ENCODE results near the gene GNAZ. TPM values are rescaled to one million over a fixed set of nuclear protein-coding genes. Genes with fewer than 3 reads are reported as not detected.

The GNAZ gene
- total and polyA plus RNA-seq, 12 donors: 3.0 to 70.8 (median 9.4) TPM

GRCh38 chr22:23094695-23095681, 24.7 kb downstream of the GNAZ start:
- no peak for DNase-seq
- WGBS, 4 donors: 73 to 88% (median 84%) methylated on average over 6 to 31 of the region's 31 CpGs
- no peaks in the 10 kb centered on the region for H3K9me3 ChIP-seq (replicated peaks in 1 of 3)
- H3K36me3 ChIP-seq (replicated peaks in 1 of 2): no peaks in the 10 kb centered on the region
- TF ChIP-seq, protein P1, sequence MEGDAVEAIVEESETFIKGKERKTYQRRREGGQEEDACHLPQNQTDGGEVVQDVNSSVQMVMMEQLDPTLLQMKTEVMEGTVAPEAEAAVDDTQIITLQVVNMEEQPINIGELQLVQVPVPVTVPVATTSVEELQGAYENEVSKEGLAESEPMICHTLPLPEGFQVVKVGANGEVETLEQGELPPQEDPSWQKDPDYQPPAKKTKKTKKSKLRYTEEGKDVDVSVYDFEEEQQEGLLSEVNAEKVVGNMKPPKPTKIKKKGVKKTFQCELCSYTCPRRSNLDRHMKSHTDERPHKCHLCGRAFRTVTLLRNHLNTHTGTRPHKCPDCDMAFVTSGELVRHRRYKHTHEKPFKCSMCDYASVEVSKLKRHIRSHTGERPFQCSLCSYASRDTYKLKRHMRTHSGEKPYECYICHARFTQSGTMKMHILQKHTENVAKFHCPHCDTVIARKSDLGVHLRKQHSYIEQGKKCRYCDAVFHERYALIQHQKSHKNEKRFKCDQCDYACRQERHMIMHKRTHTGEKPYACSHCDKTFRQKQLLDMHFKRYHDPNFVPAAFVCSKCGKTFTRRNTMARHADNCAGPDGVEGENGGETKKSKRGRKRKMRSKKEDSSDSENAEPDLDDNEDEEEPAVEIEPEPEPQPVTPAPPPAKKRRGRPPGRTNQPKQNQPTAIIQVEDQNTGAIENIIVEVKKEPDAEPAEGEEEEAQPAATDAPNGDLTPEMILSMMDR (IDR thresholded peaks at IDR 0.05): no peak
- no peak for TF ChIP-seq POLR2A (IDR thresholded peaks at IDR 0.05)
- no peaks in the 10 kb centered on the region for H3K27me3 ChIP-seq
- peaks cover 18 to 26% of the 10 kb centered on the region in 2 donors for H3K4me1 ChIP-seq (replicated peaks in 1 of 2)
- H3K27ac ChIP-seq: peak overlapping the region in 1 of 5 donors; percentile 47
- intact Hi-C loops (cut with DNase I): no loop called here
- no peak overlapping the region for H3K4me3 ChIP-seq

DNA sequence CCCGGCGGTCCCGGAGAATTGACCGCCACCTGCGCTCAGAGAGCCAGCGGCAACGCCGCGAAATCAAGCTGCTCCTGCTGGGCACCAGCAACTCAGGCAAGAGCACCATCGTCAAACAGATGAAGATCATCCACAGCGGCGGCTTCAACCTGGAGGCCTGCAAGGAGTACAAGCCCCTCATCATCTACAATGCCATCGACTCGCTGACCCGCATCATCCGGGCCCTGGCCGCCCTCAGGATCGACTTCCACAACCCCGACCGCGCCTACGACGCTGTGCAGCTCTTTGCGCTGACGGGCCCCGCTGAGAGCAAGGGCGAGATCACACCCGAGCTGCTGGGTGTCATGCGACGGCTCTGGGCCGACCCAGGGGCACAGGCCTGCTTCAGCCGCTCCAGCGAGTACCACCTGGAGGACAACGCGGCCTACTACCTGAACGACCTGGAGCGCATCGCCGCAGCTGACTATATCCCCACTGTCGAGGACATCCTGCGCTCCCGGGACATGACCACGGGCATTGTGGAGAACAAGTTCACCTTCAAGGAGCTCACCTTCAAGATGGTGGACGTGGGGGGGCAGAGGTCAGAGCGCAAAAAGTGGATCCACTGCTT, 25.5 kb downstream of the GNAZ start:
- TF ChIP-seq, protein P1 (IDR thresholded peaks at IDR 0.05): no peak
- TF ChIP-seq POLR2A (IDR thresholded peaks at IDR 0.05): no peak
- no peaks in the 10 kb centered on the region for H3K36me3 ChIP-seq (replicated peaks in 1 of 2)
- peak overlapping the region in 1 of 5 donors; percentile 47 for H3K27ac ChIP-seq
- H3K9me3 ChIP-seq (replicated peaks in 1 of 3): no peaks in the 10 kb centered on the region
- peaks cover 18 to 28% of the 10 kb centered on the region in 2 donors for H3K4me1 ChIP-seq (replicated peaks in 1 of 2)
- no peaks in the 10 kb centered on the region for H3K27me3 ChIP-seq
- DNase-seq: no peak
- 96 to 97% (median 96%) methylated on average over 26 to 45 of the region's 45 CpGs for WGBS, 4 donors
- H3K4me3 ChIP-seq: no peak overlapping the region
- intact Hi-C loops (cut with DNase I): no loop called here

DNA sequence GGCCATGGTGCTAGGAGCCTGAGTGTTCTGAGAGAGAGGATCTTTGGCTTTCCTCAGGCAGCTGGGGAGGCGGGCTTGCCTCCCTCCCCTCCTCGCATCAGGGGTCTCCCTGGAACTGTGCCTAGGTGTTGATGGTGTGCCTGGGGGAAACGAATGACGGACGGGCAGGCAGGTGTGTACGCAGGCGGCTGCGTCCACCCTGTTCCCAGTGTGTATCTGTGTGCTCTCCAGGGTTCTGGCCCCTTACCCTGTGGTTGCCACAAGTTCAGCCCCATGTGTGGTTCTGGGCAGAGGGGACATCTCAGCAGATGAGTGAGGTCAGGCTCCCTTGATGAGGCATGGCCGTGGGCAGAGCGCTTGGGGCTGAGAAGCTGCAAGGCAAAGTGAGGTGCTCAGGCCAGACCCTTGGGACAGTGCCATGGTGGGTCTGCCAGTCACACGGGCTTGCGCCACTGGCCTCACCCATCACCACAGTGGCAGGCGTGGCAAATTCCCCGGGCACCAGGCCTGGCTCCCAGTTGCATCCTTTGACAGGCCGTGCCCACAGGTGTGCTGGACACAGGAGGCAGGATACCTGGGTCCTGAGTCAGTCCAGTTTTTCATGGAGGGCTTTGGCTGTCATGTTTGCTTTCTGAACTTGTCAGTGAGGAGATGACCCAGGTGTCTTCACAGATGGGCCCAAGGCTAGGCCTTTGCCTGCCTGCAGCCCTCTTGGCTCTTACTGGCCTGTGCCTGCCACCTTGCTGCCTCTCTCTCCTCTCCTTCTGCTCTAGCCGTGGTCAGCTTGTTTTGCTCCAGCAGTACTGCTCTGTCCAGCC, 27.3 kb downstream of the GNAZ start:
- WGBS, 4 donors: 91 to 99% (median 95%) methylated on average over 9 to 16 of the region's 16 CpGs
- Histone ChIP-seq H3K9me3 (replicated peaks in 1 of 3) (no peaks in the 10 kb centered on the region), H3K4me3 (no peak overlapping the region), H3K36me3 (replicated peaks in 1 of 2) (no peaks in the 10 kb centered on the region), H3K27me3 (no peaks in the 10 kb centered on the region), H3K27ac (peak overlapping the region in 4 of 5 donors; percentile 53 to 92 (median 84)), H3K4me1 (replicated peaks in 1 of 2) (peaks cover 18 to 28% of the 10 kb centered on the region in 2 donors)
- no peak for TF ChIP-seq POLR2A (IDR thresholded peaks at IDR 0.05)
- TF ChIP-seq, protein P1 (IDR thresholded peaks at IDR 0.05): no peak
- intact Hi-C loops (cut with DNase I): no loop called here
- no peak for DNase-seq
